Stimulated activated naive CD4-positive, alpha-beta T cell treated with Interleukin-2 at 50 U/mL for 16 hours (primary cell): ENCODE results near the gene SLC12A7.
"Not testable (repeated sequence)": the region's sequence is repeated elsewhere in the genome, so short reads cannot be mapped to it uniquely, and the experiment has no call there.

Experiments
- DNase-seq: peaks from one replicate; lab custom pipeline; 2025; lab: John Stamatoyannopoulos, UW

The SLC12A7 gene

GRCh38 chr5:1095990-1096363, 15.9 kb downstream of the SLC12A7 start:
- DNase-seq = no peak

- no peak for DNase-seq
These were observed 16.4 kb downstream of the SLC12A7 start for GRCh38 chr5:1095302-1095989.

- no peak for DNase-seq
These were observed 17.1 kb downstream of the SLC12A7 start for GRCh38 chr5:1094670-1095190.

GRCh38 chr5:1093361-1093760, 18.5 kb downstream of the SLC12A7 start:
- DNase-seq = no peak

- no peak for DNase-seq
These were observed 19.7 kb downstream of the SLC12A7 start for GRCh38 chr5:1092122-1092521.

- DNase-seq = no peak
These were observed 20.2 kb downstream of the SLC12A7 start for GRCh38 chr5:1091632-1092031.

- no peak for DNase-seq
These were observed 21.3 kb downstream of the SLC12A7 start for GRCh38 chr5:1090538-1090937.

GRCh38 chr5:1089621-1090040, 22.2 kb downstream of the SLC12A7 start:
- DNase-seq = no peak

- DNase-seq = no peak
These were observed 22.7 kb downstream of the SLC12A7 start for GRCh38 chr5:1089146-1089545.

GRCh38 chr5:1088726-1089125, 23.1 kb downstream of the SLC12A7 start:
- DNase-seq = no peak

GRCh38 chr5:1088031-1088430, 23.8 kb downstream of the SLC12A7 start:
- no peak for DNase-seq

- DNase-seq = no peak
These were observed 24.4 kb downstream of the SLC12A7 start for GRCh38 chr5:1087428-1087827.

GRCh38 chr5:1086871-1087270, 25.0 kb downstream of the SLC12A7 start:
- DNase-seq = no peak

GRCh38 chr5:1086137-1086536, 25.7 kb downstream of the SLC12A7 start:
- DNase-seq = no peak

GRCh38 chr5:1085391-1085790, 26.5 kb downstream of the SLC12A7 start:
- DNase-seq = no peak

GRCh38 chr5:1083823-1084605, 27.8 kb downstream of the SLC12A7 start:
- DNase-seq = no peak

- not testable (repeated sequence) for DNase-seq
These were observed 28.8 kb downstream of the SLC12A7 start for GRCh38 chr5:1083026-1083425.

GRCh38 chr5:1081519-1081918, 30.3 kb downstream of the SLC12A7 start:
- DNase-seq = no peak

- no peak for DNase-seq
These were observed 31.4 kb downstream of the SLC12A7 start for GRCh38 chr5:1080432-1080831.

- DNase-seq = no peak
These were observed 31.9 kb downstream of the SLC12A7 start for GRCh38 chr5:1079961-1080360.

GRCh38 chr5:1079486-1079885, 32.4 kb downstream of the SLC12A7 start:
- DNase-seq = no peak

GRCh38 chr5:1078851-1079250, 33.0 kb downstream of the SLC12A7 start:
- DNase-seq = no peak

GRCh38 chr5:1078206-1078605, 33.7 kb downstream of the SLC12A7 start:
- no peak for DNase-seq
